OCI-LY7 (cell line): ENCODE measurements around the gene OAF. TPM values are rescaled to one million over a fixed set of nuclear protein-coding genes. Genes with fewer than 3 reads are reported as not detected.

Source experiments
- BruUV-seq: library from RNA; stranded (reverse); fragments of 400-500 nt; replicated peaks from 2 replicates; lab custom pipeline; 2021; lab: Mats Ljungman, UMichigan
- CTCF ChIA-PET: fragments of 300-600 bp; sonication (Branson Sonifier 250); formaldehyde crosslinking; loops from one replicate; lab custom pipeline; 2022; ENCODE audit warnings: antibody characterized with exemption; ENCODE audit not compliant: unreplicated experiment; lab: Charles Lee
- POLR2A ChIA-PET: fragments of 300-600 bp; sonication (Branson Sonifier 250); formaldehyde crosslinking; loops from one replicate; lab custom pipeline; 2022; ENCODE audit warnings: antibody characterized with exemption; lab: Charles Lee
- DNase-seq: peaks from one replicate; pipeline ENCODE4 v3.0.0-alpha.2; 2015; ENCODE audit warnings: low spot score
- H2AFZ ChIP-seq: fragments of 200-600 bp; sonication (generic), shearing (Covaris generic); 2 replicates; pipeline ENCODE4 v1.6.1; 2014; ENCODE audit warnings: mild to moderate bottlenecking, antibody characterized with exemption, low read length, moderate library complexity
- H3K27ac ChIP-seq: fragments of 200-600 bp; sonication (generic); 2 replicates; pipeline ENCODE4 v1.5.1; 2014; ENCODE audit warnings: mixed run types, low read depth, mild to moderate bottlenecking, moderate library complexity, low read length, inconsistent platforms; ENCODE audit not compliant: poor library complexity, severe bottlenecking
- H3K36me3 ChIP-seq: fragments of 200-600 bp; sonication (generic); 2 replicates; pipeline ENCODE4 v1.6.1; 2014; ENCODE audit warnings: mild to moderate bottlenecking, antibody characterized with exemption, low read length, moderate library complexity, mixed read lengths; ENCODE audit not compliant: insufficient read depth
- H3K4me1 ChIP-seq: fragments of 200-600 bp; sonication (generic); 2 replicates; pipeline ENCODE4 v1.5.1; 2014; ENCODE audit warnings: mild to moderate bottlenecking, low read length; ENCODE audit not compliant: insufficient read depth, poor library complexity, severe bottlenecking
- H3K4me2 ChIP-seq: fragments of 200-600 bp; sonication (generic); 2 replicates; pipeline ENCODE4 v1.6.1; 2014; ENCODE audit warnings: mild to moderate bottlenecking, low read length
- H3K4me3 ChIP-seq: fragments of 200-600 bp; sonication (generic); 2 replicates; pipeline ENCODE4 v1.5.1; 2014; ENCODE audit warnings: mild to moderate bottlenecking, low read depth, low read length; ENCODE audit not compliant: poor library complexity, severe bottlenecking
- H3K79me2 ChIP-seq: fragments of 200-600 bp; sonication (generic); 2 replicates; pipeline ENCODE4 v1.6.1; 2016; ENCODE audit warnings: low read depth, mild to moderate bottlenecking, low read length, moderate library complexity, mixed read lengths; ENCODE audit not compliant: insufficient read depth
- H3K9me2 ChIP-seq: fragments of 200-600 bp; sonication (generic); 2 replicates; pipeline ENCODE4 v1.6.1; 2016; ENCODE audit warnings: mild to moderate bottlenecking, low read length, mixed read lengths; ENCODE audit not compliant: insufficient read depth
- H3K9me3 ChIP-seq: fragments of 200-600 bp; sonication (generic); 2 replicates; pipeline ENCODE4 v1.6.1; 2014; ENCODE audit warnings: mild to moderate bottlenecking, mixed run types, low read length, mixed read lengths
- H4K20me1 ChIP-seq: fragments of 200-600 bp; sonication (generic); 2 replicates; pipeline ENCODE4 v1.6.1; 2014; ENCODE audit warnings: mild to moderate bottlenecking, antibody characterized with exemption, low read length, moderate library complexity, mixed read lengths; ENCODE audit not compliant: insufficient read depth
- EZH2phosphoT487 ChIP-seq: fragments of 200-600 bp; sonication (generic); IDR thresholded peaks from 2 replicates; pipeline ENCODE4 v1.6.1; 2018; ENCODE audit warnings: low read depth, borderline replicate concordance, mild to moderate bottlenecking, mixed run types, antibody characterized with exemption, low read length, moderate library complexity, mixed read lengths
- intact Hi-C: fragments of 100-400 bp; cut with micrococcal nuclease; formaldehyde crosslinking; loops from one replicate; pipeline ENCODE4 v1.10.0; 2022; ENCODE audit not compliant: unreplicated experiment
- total RNA-seq, 2 experiments: library from RNA; depleted of rRNA in 1 of 2; stranded (reverse); fragments of >200 nt in 1 of 2; shearing (Covaris generic) in 1 of 2; gene quantifications; 2 replicates each; pipeline ENCODE4 v1.2.3, GENCODE V29; 2014 to 2022
- TF ChIP-seq, protein P1 (sequence below): fragments of 200-600 bp; sonication (generic); conservative IDR thresholded peaks from 2 replicates; pipeline ENCODE4 v1.5.1; 2014; ENCODE audit warnings: mild to moderate bottlenecking, antibody characterized with exemption, low read length, moderate library complexity, mixed read lengths

The OAF gene
- total RNA-seq, 2 experiments from 2014 or later = 3.4 to 3.8 TPM

DNA sequence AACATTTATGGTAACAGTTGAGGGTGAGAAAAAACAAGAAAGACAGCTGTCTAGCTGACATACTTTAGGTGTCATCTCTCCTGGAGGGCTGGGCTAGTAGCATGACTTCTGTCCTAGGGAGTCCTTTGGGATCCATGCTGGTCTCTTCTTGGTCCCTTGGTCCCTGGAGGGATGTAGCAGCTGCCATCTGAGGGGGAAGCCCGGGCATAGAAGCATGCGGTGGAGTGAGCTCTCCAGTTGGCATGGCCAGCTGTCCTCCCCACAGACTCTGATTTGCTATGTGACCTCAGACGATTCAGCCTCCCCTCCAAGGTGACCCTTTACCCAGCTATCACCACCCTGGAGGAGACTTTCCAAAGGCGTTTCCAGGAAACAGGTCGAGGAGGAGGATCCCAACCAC is 57.9 kb downstream of the OAF start:
- BruUV-seq = no TSS peak
- POLR2A ChIA-PET = interaction anchor here (0.6 kb wide), 1 partner anchor 64 kb away, joined by 3 read pairs; no protein-coding TSS in a partner anchor

DNA sequence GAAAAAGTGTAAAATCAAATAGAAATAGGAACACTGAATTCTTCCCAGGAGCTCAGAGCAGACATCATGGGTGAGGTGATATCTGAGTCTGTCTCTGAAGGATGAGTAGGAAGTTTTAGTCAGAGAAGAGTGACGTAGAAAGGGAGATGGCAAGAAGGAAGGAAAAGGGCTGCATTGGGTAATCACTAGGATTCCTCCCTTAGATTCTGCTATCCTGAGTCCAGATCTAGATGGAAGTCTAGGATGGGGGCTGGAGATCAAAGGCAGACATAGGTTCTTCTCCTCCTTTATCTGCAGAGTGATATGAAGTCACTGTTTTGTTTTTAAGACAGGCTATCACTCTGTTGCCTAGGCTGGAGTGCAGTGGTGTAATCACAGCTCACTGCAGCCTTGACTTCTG is 59.6 kb downstream of the OAF start:
- Histone ChIP-seq H4K20me1 (no peaks in the 10 kb centered on the region), H3K79me2 (no peaks in the 10 kb centered on the region), H3K36me3 (no peaks in the 10 kb centered on the region), H2AFZ (no peak overlapping the region), H3K4me1 (no peaks in the 10 kb centered on the region), H3K9me3 (no peaks in the 10 kb centered on the region), H3K9me2 (no peaks in the 10 kb centered on the region), H3K4me2 (no peak overlapping the region), H3K27ac (no peak overlapping the region), H3K4me3 (no peak overlapping the region)
- ChIA-PET CTCF (no interaction called here), POLR2A (no interaction called here)
- BruUV-seq = no TSS peak
- DNase-seq = no peak
- TF ChIP-seq, protein P1, sequence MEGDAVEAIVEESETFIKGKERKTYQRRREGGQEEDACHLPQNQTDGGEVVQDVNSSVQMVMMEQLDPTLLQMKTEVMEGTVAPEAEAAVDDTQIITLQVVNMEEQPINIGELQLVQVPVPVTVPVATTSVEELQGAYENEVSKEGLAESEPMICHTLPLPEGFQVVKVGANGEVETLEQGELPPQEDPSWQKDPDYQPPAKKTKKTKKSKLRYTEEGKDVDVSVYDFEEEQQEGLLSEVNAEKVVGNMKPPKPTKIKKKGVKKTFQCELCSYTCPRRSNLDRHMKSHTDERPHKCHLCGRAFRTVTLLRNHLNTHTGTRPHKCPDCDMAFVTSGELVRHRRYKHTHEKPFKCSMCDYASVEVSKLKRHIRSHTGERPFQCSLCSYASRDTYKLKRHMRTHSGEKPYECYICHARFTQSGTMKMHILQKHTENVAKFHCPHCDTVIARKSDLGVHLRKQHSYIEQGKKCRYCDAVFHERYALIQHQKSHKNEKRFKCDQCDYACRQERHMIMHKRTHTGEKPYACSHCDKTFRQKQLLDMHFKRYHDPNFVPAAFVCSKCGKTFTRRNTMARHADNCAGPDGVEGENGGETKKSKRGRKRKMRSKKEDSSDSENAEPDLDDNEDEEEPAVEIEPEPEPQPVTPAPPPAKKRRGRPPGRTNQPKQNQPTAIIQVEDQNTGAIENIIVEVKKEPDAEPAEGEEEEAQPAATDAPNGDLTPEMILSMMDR = no peak
- TF ChIP-seq EZH2phosphoT487 = no peak
- intact Hi-C loops = no loop called here

More for the DNA sequence above, 57.9 kb downstream of the OAF start:
- CTCF ChIA-PET = no interaction called here
- Histone ChIP-seq H3K79me2 (no peaks in the 10 kb centered on the region), H2AFZ (no peak overlapping the region), H3K36me3 (no peaks in the 10 kb centered on the region), H3K4me1 (no peaks in the 10 kb centered on the region), H3K9me3 (no peaks in the 10 kb centered on the region), H3K4me3 (no peak overlapping the region), H3K4me2 (no peak overlapping the region), H4K20me1 (no peaks in the 10 kb centered on the region), H3K9me2 (no peaks in the 10 kb centered on the region), H3K27ac (no peak overlapping the region)
- DNase-seq = no peak
- intact Hi-C loops = no loop called here
- TF ChIP-seq, protein P1 = no peak
- no peak for TF ChIP-seq EZH2phosphoT487

DNA sequence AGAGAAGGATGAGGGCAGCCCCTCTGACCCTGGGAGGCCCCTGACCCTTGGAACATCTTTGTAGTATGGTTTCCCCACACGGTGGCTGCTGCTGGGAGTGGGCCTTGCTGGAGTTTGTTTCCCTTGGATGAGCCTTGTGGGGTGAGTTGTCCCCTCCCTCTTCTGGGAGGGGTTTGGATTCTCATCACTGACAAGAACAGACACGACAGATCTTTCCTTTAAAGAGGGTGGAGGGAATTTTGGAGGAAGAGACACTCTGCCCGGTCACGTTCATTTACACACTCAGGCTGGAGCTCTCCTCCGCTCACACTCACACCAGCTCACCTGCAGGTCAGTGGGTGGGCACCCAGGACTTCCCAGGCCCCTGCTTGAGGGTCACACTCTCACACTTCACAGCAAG is 60.8 kb downstream of the OAF start:
- H3K4me2 ChIP-seq = no peak overlapping the region
- BruUV-seq = no TSS peak
- H3K4me3 ChIP-seq = no peak overlapping the region
- H4K20me1 ChIP-seq = no peaks in the 10 kb centered on the region
- no peaks in the 10 kb centered on the region for H3K79me2 ChIP-seq
- no peak overlapping the region for H2AFZ ChIP-seq
- no peak for TF ChIP-seq EZH2phosphoT487
- TF ChIP-seq, protein P1 = no peak
- H3K27ac ChIP-seq = no peak overlapping the region
- H3K36me3 ChIP-seq = no peaks in the 10 kb centered on the region
- POLR2A ChIA-PET = no interaction called here
- CTCF ChIA-PET = no interaction called here
- H3K9me3 ChIP-seq = no peaks in the 10 kb centered on the region
- intact Hi-C loops = no loop called here
- no peaks in the 10 kb centered on the region for H3K9me2 ChIP-seq
- no peaks in the 10 kb centered on the region for H3K4me1 ChIP-seq
- no peak for DNase-seq
